Spinal cord (tissue), 10 donors: ENCODE data around the gene USP38. TPM values are rescaled to one million over a fixed set of nuclear protein-coding genes. Genes with fewer than 3 reads are reported as not detected.
"Not testable (repeated sequence)": the region's sequence is repeated elsewhere in the genome, so short reads cannot be mapped to it uniquely, and the experiment has no call there.

Experiments
- DNase-seq, 6 donors: peaks; one replicate each; pipeline versions ENCODE4 v3.0.0 to v3.0.0-alpha.2; 2013 to 2015; ENCODE audit warnings: low spot score in 6 of 6, low read depth in 4 of 6
- H3K27ac ChIP-seq: one replicate; pipeline ENCODE4 v1.5.1; 2013; ENCODE audit warnings: low read depth, low read length, control low read depth
- H3K27me3 ChIP-seq: one replicate; pipeline ENCODE4 v1.6.1; 2013; ENCODE audit warnings: low read length; ENCODE audit not compliant: control insufficient read depth, insufficient read depth
- H3K36me3 ChIP-seq: one replicate; pipeline ENCODE4 v1.6.1; 2013; ENCODE audit warnings: low read length; ENCODE audit not compliant: control insufficient read depth, insufficient read depth
- H3K4me1 ChIP-seq: one replicate; pipeline ENCODE4 v1.6.1; 2013; ENCODE audit warnings: low read length; ENCODE audit not compliant: control insufficient read depth, insufficient read depth
- H3K4me3 ChIP-seq: one replicate; pipeline ENCODE4 v1.5.1; 2013; ENCODE audit warnings: low read depth, low read length, control low read depth
- H3K9me3 ChIP-seq: one replicate; pipeline ENCODE4 v1.6.1; 2013; ENCODE audit warnings: low read length; ENCODE audit not compliant: control insufficient read depth, insufficient read depth
- WGBS: methylation state at CpG from one replicate; pipeline ENCODE4 v1.1.5; 2013; ENCODE audit warnings: missing lambda C conversion rate; ENCODE audit not compliant: insufficient coverage; 5-methylcytosine and 5-hydroxymethylcytosine counted together
- long read RNA-seq, 4 donors: transcript quantifications; one replicate each; lab custom pipeline, GENCODE V29; 2026
- polyA plus RNA-seq, 2 donors: library from polyadenylated mRNA; unstranded; fragments of 120-200 nt; gene quantifications; one replicate each; pipeline ENCODE4 v1.2.1, GENCODE V29; 2013; ENCODE audit not compliant: insufficient read length in 2 of 2
- total RNA-seq, 2 donors: library from RNA; depleted of rRNA in 1 of 2; stranded (reverse); fragments of 120-200 nt in 1 of 2; fragments of >200 nt in 1 of 2; gene quantifications; one replicate each; pipeline versions ENCODE4 v1.2.3 to v1.2.4, GENCODE V29; 2013 to 2014
- donor health status: healthy.

Gene USP38
- total RNA-seq (10 to 100 TPM; 20.4 to 27.9 TPM), polyA plus RNA-seq (10 to 100 TPM; 15.1 to 22.3 TPM)
- long read RNA-seq, donor 1, full-length matches to known transcripts = 4 of 4 reads
- long read RNA-seq, donor 1, partial matches to known transcripts = 0 of 4 reads
- long read RNA-seq, donor 1, other reads (novel, unspliced or antisense) = 0 of 4 reads
- long read RNA-seq, donor 2, full-length matches to known transcripts = 2 of 2 reads
- long read RNA-seq, donor 2, partial matches to known transcripts = 0 of 2 reads
- long read RNA-seq, donor 2, other reads (novel, unspliced or antisense) = 0 of 2 reads
- long read RNA-seq, donor 3 = 0 reads
- long read RNA-seq, donor 4, full-length matches to known transcripts = 2 of 2 reads
- long read RNA-seq, donor 4, partial matches to known transcripts = 0 of 2 reads
- long read RNA-seq, donor 4, other reads (novel, unspliced or antisense) = 0 of 2 reads

GRCh38 chr4:143184503-143185252, at the start of gene USP38:
USP38 (plus strand) TSS chr4:143184917; CDS start chr4:143185451, 534 bp downstream.
- peak; percentile 80 to 98 (median 86) for DNase-seq
- peaks cover 5% of the 10 kb centered on the region for H3K4me1 ChIP-seq
- H3K27ac ChIP-seq = peak within 1 kb of the TSS; percentile 92
- peak within 1 kb of the TSS; percentile 87 for H3K4me3 ChIP-seq
- no peaks in the 10 kb centered on the region for H3K36me3 ChIP-seq
- H3K9me3 ChIP-seq = no peaks in the 10 kb centered on the region
- H3K27me3 ChIP-seq = no peaks in the 10 kb centered on the region
- under 1% methylated on average over 52 of the region's 71 CpGs for WGBS

- no peak for DNase-seq
- Histone ChIP-seq H3K9me3 (no peaks in the 10 kb centered on the region), H3K4me1 (no peaks in the 10 kb centered on the region), H3K4me3 (no peak overlapping the region), H3K36me3 (no peaks in the 10 kb centered on the region), H3K27ac (no peak overlapping the region), H3K27me3 (no peaks in the 10 kb centered on the region)
- WGBS = 80% methylated on average over 3 of the region's 5 CpGs
Observed at GRCh38 chr4:143135358-143135757, 49.4 kb upstream of the USP38 start.

- no peaks in the 10 kb centered on the region for H3K36me3 ChIP-seq
- no peak overlapping the region for H3K4me3 ChIP-seq
- no peaks in the 10 kb centered on the region for H3K27me3 ChIP-seq
- H3K27ac ChIP-seq = no peak overlapping the region
- no peak for DNase-seq
- no peaks in the 10 kb centered on the region for H3K4me1 ChIP-seq
- H3K9me3 ChIP-seq = peaks cover 1% of the 10 kb centered on the region
- WGBS = 97% methylated on average over 3 of the region's 4 CpGs
Observed at GRCh38 chr4:143140696-143141095, 44.0 kb upstream of the USP38 start.

- peak in 2 of 6 donors; percentile 34 to 41 for DNase-seq
- Histone ChIP-seq H3K4me3 (no peak overlapping the region), H3K4me1 (no peaks in the 10 kb centered on the region), H3K27me3 (no peaks in the 10 kb centered on the region), H3K27ac (no peak overlapping the region), H3K9me3 (peaks cover 23% of the 10 kb centered on the region), H3K36me3 (no peaks in the 10 kb centered on the region)
- 90% methylated on average over 2 of the region's 2 CpGs for WGBS
Observed at GRCh38 chr4:143148521-143148920, 36.2 kb upstream of the USP38 start.

GRCh38 chr4:143156853-143157252, 27.9 kb upstream of the USP38 start:
- Histone ChIP-seq H3K36me3 (no peaks in the 10 kb centered on the region), H3K4me3 (no peak overlapping the region), H3K9me3 (peaks cover 18% of the 10 kb centered on the region), H3K4me1 (no peaks in the 10 kb centered on the region), H3K27ac (no peak overlapping the region), H3K27me3 (no peaks in the 10 kb centered on the region)
- no peak for DNase-seq
- no CpG with 5 or more reads among the region's 2 CpGs for WGBS

GRCh38 chr4:143163614-143164013, 21.1 kb upstream of the USP38 start:
- Histone ChIP-seq H3K27me3 (no peaks in the 10 kb centered on the region), H3K4me3 (no peak overlapping the region), H3K36me3 (no peaks in the 10 kb centered on the region), H3K4me1 (no peaks in the 10 kb centered on the region), H3K9me3 (peaks cover 3% of the 10 kb centered on the region), H3K27ac (no peak overlapping the region)
- no peak for DNase-seq

- H3K4me1 ChIP-seq, DNase-seq, H3K9me3 ChIP-seq, H3K4me3 ChIP-seq, H3K36me3 ChIP-seq, H3K27ac ChIP-seq, H3K27me3 ChIP-seq: not testable (repeated sequence)
- 92% methylated on average over 11 of the region's 11 CpGs for WGBS
Observed at GRCh38 chr4:143166722-143167121, 18.0 kb upstream of the USP38 start.

GRCh38 chr4:143178923-143179322, 5.8 kb upstream of the USP38 start:
- no peak for DNase-seq
- Histone ChIP-seq H3K9me3 (peaks cover 10% of the 10 kb centered on the region), H3K27me3 (no peaks in the 10 kb centered on the region), H3K4me3 (no peak overlapping the region), H3K4me1 (no peaks in the 10 kb centered on the region), H3K36me3 (no peaks in the 10 kb centered on the region), H3K27ac (no peak overlapping the region)
- WGBS = 90% methylated on average over 3 of the region's 3 CpGs

GRCh38 chr4:143183513-143184216, 1.1 kb upstream of the USP38 start:
- peak in 1 of 6 donors; percentile 4 for DNase-seq
- peak overlapping the region; percentile 87 for H3K4me3 ChIP-seq
- H3K27me3 ChIP-seq = no peaks in the 10 kb centered on the region
- WGBS = 0% methylated on average over 1 of the region's 9 CpGs
- H3K27ac ChIP-seq = peak overlapping the region; percentile 92
- peaks cover 2% of the 10 kb centered on the region for H3K9me3 ChIP-seq
- H3K4me1 ChIP-seq = peaks cover 5% of the 10 kb centered on the region
- no peaks in the 10 kb centered on the region for H3K36me3 ChIP-seq
